T-helper 2 cell (primary cell): Measurements from ENCODE around the gene NOPCHAP1.
"Not testable (repeated sequence)": the region's sequence is repeated elsewhere in the genome, so short reads cannot be mapped to it uniquely, and the experiment has no call there.

Source experiments
- DNase-seq, 5 experiments: peaks; one replicate each; pipeline versions ENCODE4 v3.0.0 to v3.0.0-alpha.2; 2012 to 2022

NOPCHAP1 gene

DNA sequence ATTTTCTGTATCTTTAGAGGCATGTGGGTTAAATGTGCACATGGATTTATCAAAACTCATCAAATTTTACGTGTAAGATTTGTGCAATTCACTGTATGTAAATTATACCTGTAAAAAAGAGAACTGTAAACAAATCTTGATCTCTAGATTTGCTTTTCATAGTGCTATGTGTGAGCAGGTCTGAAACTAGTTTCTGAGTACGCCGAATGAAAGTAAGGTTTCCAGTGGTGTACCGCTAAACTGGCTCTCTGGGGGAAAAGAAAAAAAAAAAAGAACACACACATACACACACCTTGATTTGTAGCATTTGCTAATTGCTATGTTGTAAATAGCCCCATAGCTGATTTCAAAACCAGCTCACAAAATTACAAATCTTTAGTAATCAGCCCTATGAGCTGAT lies 19.4 kb upstream of the NOPCHAP1 start:
- peak in 1 of 5 experiments; percentile 63 for DNase-seq

DNA sequence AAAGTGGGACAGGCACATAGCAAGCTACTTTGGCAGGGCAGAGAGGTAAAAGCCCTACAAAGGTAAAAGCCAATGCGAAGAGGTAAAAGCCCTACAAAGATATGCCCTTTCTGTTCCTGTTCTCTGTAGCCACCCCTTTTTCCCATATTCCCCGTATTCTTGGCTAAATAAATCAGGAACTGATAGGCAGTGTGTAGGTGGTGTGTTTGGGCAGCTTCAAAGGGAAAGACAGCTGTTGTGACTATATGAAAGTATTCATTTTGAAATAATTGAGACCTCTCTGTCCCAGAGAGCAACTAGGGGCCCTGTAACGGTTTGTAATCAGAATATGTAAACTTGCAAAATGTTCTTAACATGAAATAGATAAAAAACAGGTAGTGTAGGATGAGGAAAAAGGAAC lies 16.8 kb upstream of the NOPCHAP1 start:
- no peak for DNase-seq

GRCh38 chr12:104971306-104971705 lies 14.8 kb upstream of the NOPCHAP1 start:
- DNase-seq = no peak

- no peak for DNase-seq
These were observed 12.9 kb upstream of the NOPCHAP1 start for GRCh38 chr12:104973250-104973649.

- DNase-seq = no peak
These were observed 11.4 kb upstream of the NOPCHAP1 start for GRCh38 chr12:104974626-104975290.

- DNase-seq = no peak
These were observed 10.4 kb upstream of the NOPCHAP1 start for GRCh38 chr12:104975587-104976343.

DNA sequence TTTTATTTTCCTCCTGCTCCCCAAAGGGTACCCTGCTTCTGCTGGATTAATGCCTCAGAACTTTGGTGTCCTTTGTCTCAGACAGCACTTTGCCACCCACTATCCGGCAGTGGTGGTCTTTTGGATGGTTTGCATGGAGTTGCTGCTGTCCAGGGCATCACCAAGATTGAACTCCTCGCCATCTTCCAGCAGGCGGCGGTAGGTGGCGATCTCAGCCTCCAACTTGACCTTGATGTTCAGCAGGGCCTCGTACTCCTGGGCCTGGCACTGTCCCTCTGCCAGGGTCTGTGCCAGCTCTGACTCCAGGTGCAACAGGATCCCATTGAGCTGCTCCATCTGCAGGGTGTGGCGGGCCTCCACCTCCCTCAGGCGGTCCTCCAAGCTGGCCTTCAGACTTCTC lies 9.4 kb upstream of the NOPCHAP1 start:
- peak in 1 of 5 experiments; percentile 6 for DNase-seq

GRCh38 chr12:104977688-104978087 lies 8.4 kb upstream of the NOPCHAP1 start:
- DNase-seq = not testable (repeated sequence)

GRCh38 chr12:104985206-104985605 lies 910 bp upstream of the NOPCHAP1 start:
- peak in 1 of 5 experiments; percentile 11 for DNase-seq

DNA sequence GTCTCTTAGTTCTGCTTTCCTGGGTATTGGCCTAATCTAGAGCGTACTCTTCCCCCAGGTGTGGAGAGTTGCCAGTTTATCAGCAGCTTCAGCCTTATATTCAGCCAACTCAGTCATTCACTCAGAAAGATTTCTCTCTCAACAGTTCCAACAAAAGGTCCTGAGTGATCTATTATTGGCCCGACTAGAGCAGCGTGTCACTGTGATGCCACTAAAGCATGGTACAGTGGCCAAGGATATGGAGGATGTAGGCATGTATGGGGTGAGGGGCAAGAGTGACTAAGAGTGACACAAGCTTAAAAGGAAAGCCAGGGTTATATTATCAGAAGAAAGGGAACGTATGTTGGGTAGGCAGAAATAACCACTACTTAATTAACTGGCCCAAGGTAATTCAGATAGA lies 4.8 kb downstream of the NOPCHAP1 start:
- no peak for DNase-seq

DNA sequence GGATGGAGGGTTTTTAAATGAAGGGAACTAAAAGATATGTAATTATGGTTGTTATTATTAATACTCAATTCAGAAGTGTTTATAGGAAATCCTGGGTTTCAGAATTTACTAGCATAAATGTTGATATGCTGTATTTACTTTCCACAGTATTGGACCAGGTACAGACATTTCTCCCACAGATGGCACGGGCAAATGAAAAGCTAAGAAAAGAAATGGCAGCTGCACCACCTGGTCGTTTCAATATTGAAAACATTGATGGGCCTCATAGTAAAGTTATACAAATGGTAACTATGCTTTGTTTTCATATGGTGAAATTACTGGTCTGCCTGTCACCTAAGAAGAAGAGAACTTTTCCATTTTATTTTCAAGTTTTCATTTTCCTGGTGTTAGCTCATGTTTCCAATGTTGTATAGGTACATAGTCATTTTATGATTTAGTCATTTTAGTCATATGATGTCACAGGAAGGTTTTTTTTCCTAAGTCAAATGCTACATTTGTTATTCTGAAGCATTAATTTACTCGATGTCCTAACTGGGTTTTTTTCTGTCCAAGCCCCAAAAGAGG lies 5.5 kb downstream of the NOPCHAP1 start:
- no peak for DNase-seq

DNA sequence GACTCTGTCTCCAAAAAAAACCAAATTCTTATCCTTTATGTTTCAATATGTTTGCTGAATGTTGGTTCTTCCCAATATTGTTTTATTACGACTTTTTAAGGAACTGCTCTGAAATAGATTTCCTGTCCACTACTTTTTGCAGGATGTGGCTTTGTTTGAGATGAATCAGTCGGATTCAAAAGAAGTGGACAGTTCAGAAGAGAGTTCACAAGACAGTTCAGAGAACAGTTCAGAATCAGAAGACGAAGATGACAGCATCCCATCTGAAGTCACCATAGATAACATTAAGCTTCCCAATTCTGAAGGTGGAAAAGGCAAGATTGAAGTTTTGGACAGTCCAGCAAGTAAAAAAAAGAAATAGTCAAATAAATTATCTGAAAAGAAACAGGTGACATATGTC lies 8.2 kb downstream of the NOPCHAP1 start:
- DNase-seq = no peak

DNA sequence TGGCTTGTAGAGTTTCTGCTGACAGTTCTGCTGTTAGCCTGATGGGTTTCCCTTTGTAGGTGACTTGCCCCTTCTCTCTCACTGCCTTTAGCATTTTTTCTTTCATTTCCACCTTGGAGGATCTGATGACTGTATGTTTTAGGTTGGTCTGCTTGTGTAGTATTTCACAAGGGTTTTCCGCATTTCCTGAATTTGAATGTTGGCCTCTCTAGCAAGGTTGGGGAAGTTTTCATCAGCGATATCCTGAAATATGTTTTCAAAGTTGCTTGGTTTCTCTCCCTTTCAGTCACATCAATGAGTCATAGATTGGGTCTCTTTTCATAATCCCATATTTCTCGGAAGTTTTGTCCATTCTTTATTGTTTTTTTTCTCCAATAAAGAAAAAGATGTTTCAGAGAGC lies 11.4 kb downstream of the NOPCHAP1 start:
- no peak for DNase-seq

GRCh38 chr12:104998423-104999346 lies 12.6 kb downstream of the NOPCHAP1 start:
- no peak for DNase-seq

- no peak for DNase-seq
These were observed 13.2 kb downstream of the NOPCHAP1 start for GRCh38 chr12:104999347-104999685.

- DNase-seq = no peak
These were observed 15.4 kb downstream of the NOPCHAP1 start for GRCh38 chr12:105001476-105001875.

DNA sequence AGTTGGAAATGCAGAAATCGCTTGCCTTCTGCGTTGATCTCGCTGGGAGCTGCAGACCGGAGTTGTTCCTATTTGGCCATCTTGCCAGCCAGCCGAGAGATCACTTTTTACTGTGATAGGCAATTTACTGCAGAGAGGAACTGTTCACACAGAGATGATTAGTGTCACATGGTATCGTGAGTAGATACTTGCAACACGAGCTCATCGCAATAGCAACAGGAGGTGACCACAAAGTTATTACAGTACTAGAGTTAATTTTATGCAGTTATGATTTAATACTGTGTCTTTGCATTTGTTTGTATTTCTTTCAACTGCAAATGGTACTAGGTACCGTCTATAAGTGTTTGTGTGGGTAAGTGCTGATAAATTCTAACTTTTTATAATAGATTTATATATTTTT lies 27.8 kb downstream of the NOPCHAP1 start:
- no peak for DNase-seq

DNA sequence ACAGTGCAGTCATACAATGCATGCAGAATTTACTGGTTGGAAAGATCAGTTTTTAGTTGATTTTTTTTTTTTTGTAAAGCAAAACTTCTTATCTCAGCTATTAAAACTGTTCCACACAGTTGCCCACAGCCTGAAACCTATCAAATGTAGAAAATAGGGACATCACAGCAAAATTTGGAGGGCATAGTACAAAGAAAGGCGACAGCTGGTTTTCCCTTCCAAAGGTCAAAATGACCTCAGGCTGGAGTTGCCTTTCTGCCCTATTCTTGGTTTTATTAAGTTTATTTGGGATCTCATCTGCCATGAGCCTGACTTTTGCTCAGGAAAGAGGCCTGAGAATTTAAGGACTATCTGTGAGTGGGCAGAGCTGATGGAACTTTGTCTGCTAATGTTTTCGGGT lies 28.5 kb downstream of the NOPCHAP1 start:
- DNase-seq = no peak

- no peak for DNase-seq
These were observed 29.4 kb downstream of the NOPCHAP1 start for GRCh38 chr12:105015543-105015942.

DNA sequence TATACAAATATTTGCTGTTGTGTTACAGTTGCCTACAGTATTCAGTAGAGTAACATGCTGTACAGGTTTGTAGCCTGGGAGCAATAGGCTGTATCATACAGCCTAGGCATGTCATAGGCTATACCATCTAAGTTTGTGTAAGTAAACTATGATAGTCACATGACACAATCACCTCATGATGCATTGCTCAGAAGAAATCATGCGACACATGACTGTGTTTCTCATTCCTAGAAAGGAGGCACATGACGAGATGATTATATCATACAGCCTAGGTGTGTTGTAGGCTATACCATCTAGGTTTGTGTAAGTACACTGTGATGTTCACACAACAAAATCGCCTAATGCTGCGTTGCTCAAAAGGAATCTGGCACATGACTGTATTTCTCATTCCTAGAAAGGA lies 31.9 kb downstream of the NOPCHAP1 start:
- DNase-seq = no peak

DNA sequence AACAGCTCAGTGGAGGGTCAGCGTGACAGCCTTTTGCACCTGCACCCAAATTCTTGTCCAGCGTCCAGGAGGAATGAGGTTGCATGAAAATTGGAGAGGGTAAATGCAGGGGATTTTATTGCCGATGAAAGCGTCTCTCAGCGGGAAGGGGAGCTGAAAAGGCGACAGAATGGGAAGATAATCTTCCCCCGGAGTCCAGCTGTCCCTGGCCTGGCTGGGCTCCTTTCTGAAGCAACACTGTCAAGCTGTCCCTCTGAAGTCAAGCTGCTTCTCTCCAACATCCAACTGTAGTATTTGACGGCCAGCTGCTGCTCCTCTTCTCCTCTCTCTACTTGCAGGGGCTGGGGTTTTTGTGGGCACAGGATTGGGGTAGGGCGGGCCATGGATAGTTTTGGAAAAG lies 32.7 kb downstream of the NOPCHAP1 start:
- DNase-seq = no peak

GRCh38 chr12:105020241-105020962 lies 34.3 kb downstream of the NOPCHAP1 start:
- no peak for DNase-seq
